Measurements from ENCODE around the gene NTPCR. TPM values are rescaled to one million over a fixed set of nuclear protein-coding genes. Genes with fewer than 3 reads are reported as not detected.

Gene NTPCR
- total and polyA plus RNA-seq, 2 donors, result 50.8 to 53.7 TPM

DNA sequence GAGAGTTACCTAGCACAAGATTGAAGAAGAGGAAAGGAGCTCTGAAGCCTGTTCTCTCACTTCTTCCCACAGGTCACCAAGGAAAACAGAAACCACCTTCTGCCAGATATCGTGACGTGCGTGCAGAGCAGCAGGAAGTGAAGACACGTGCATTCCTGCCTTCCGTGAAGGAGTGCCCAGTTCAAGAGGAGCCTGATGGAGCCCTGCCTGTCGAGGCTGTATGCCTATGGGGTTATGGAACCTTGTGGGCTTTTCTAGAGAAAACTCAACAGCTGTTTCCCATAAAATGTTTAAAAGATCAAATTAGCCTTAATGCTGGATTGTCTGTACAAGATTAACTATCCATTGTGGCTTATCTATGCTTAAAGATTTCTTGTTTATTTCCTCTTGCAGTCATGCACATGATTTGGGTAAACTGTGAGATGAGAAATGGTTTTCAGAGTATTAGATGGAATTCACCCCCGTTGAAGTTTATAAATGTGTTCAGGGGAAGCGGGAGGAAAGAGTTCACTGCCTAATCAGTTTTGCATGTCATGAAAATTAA is 27.8 kb downstream of the NTPCR start:
- 35% methylated on average over 8 of the region's 8 CpGs for WGBS
- no peaks in the 10 kb centered on the region for H3K9me3 ChIP-seq (ENCODE audit: control insufficient read depth in 2 of 2, insufficient read depth in 1 of 2, low read length in 1 of 2)
- H3K27ac ChIP-seq (ENCODE audit: low read depth in 1 of 2, low read length in 1 of 2), result peak overlapping the region in 1 of 2 donors; percentile 20
- H3K4me1 ChIP-seq (ENCODE audit: control insufficient read depth in 2 of 2, insufficient read depth in 2 of 2, low read length in 2 of 2), result peaks cover 3 to 6% of the 10 kb centered on the region in 2 donors
- H3K4me3 ChIP-seq (ENCODE audit: low read length in 2 of 2), result no peak overlapping the region
- peaks cover 10 to 50% of the 10 kb centered on the region in 2 donors for H3K36me3 ChIP-seq (ENCODE audit: control insufficient read depth in 2 of 2, insufficient read depth in 2 of 2, low read length in 1 of 2)
- H3K27me3 ChIP-seq (ENCODE audit: control insufficient read depth in 2 of 2, insufficient read depth in 1 of 2, low read length in 1 of 2), result no peaks in the 10 kb centered on the region
- DNase-seq (ENCODE audit: low read depth in 6 of 9, low spot score in 9 of 9), result peak in 1 of 9 donors; percentile 49

DNA sequence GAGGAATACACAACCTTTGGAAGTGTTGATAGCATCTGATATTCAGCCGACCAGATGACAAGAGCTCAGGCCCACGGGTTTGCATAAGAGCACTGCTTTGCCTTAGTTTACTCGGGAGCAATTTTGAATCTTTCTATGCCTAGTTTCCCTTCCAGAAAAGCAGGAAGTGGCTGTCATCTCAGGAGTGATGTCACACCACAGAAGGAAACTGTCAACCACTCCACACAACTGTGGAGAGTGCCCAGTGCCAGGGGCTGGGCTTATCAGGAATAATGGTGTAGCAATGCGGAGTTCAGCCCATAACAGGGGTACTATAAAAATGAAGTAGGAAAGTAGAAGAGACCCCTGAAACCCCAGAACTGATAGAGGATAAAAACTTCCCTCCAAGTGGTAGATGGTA is 28.4 kb downstream of the NTPCR start:
- H3K9me3 ChIP-seq (ENCODE audit: control insufficient read depth in 2 of 2, insufficient read depth in 1 of 2, low read length in 1 of 2), result no peaks in the 10 kb centered on the region
- 78% methylated on average over 4 of the region's 4 CpGs for WGBS
- no peaks in the 10 kb centered on the region for H3K27me3 ChIP-seq (ENCODE audit: control insufficient read depth in 2 of 2, insufficient read depth in 1 of 2, low read length in 1 of 2)
- no peak for DNase-seq (ENCODE audit: low read depth in 6 of 9, low spot score in 9 of 9)
- H3K27ac ChIP-seq (ENCODE audit: low read depth in 1 of 2, low read length in 1 of 2), result no peak overlapping the region
- H3K36me3 ChIP-seq (ENCODE audit: control insufficient read depth in 2 of 2, insufficient read depth in 2 of 2, low read length in 1 of 2), result peaks cover 10 to 47% of the 10 kb centered on the region in 2 donors
- no peak overlapping the region for H3K4me3 ChIP-seq (ENCODE audit: low read length in 2 of 2)
- peaks cover 3 to 6% of the 10 kb centered on the region in 2 donors for H3K4me1 ChIP-seq (ENCODE audit: control insufficient read depth in 2 of 2, insufficient read depth in 2 of 2, low read length in 2 of 2)

DNA sequence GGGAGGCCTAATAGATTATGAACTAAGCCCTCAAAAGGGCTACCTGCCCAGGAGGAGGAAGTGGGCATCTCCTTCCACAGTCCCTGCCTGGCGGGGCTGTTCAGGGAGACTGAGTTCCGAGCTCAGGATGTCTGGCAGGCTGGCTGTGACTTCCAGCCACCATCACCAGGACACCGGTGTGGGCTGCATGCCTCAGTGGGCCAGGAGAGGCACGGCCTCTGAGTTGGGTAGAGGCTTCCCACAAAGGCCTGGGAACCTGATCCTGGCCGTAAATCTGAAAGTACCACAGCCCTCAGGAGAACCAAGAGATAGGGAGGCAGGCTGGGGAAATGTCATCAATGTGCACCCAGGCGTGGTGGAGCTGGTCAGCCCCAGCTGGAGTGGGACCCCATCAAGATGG is 29.1 kb downstream of the NTPCR start:
- peaks cover 3 to 6% of the 10 kb centered on the region in 2 donors for H3K4me1 ChIP-seq (ENCODE audit: control insufficient read depth in 2 of 2, insufficient read depth in 2 of 2, low read length in 2 of 2)
- H3K27me3 ChIP-seq (ENCODE audit: control insufficient read depth in 2 of 2, insufficient read depth in 1 of 2, low read length in 1 of 2), result no peaks in the 10 kb centered on the region
- H3K9me3 ChIP-seq (ENCODE audit: control insufficient read depth in 2 of 2, insufficient read depth in 1 of 2, low read length in 1 of 2), result no peaks in the 10 kb centered on the region
- H3K36me3 ChIP-seq (ENCODE audit: control insufficient read depth in 2 of 2, insufficient read depth in 2 of 2, low read length in 1 of 2), result peaks cover 10 to 41% of the 10 kb centered on the region in 2 donors
- no peak overlapping the region for H3K27ac ChIP-seq (ENCODE audit: low read depth in 1 of 2, low read length in 1 of 2)
- whole genome bisulfite sequencing, result 98% methylated on average over 6 of the region's 6 CpGs
- no peak for DNase-seq (ENCODE audit: low read depth in 6 of 9, low spot score in 9 of 9)
- no peak overlapping the region for H3K4me3 ChIP-seq (ENCODE audit: low read length in 2 of 2)

DNA sequence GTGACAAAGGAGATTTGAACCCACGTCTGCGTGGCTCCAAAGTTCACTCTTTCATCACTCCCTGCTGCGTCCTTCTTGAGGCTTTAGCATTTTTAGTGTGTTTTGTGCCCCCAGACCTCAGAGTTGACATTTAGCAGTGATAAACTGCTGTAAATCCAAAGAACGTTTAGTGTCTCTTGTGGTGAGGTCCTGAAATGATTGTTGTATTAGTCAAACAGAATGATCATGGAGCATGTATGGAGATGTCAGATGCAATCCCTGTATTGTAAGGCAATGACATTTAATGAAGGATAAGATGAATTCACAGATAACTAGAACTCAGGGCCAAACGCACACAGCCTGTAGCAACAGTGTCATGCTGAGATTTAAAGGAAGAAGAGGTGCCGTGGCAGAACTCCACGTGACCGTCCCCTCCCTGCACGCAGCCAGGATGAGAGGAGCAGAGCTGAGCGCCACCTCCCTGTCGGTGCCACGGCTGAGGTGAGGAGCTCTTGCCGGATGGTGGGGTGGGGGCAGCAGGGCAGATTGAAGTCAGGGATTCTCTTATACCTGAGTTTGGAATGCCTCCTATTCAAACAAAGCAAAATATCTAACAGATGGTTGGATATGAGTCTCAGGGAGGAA is 30.1 kb downstream of the NTPCR start:
- WGBS, result 93% methylated on average over 13 of the region's 13 CpGs
- Histone ChIP-seq H3K4me1 (ENCODE audit: control insufficient read depth in 2 of 2, insufficient read depth in 2 of 2, low read length in 2 of 2) (peaks cover 3 to 6% of the 10 kb centered on the region in 2 donors), H3K36me3 (ENCODE audit: control insufficient read depth in 2 of 2, insufficient read depth in 2 of 2, low read length in 1 of 2) (peaks cover 10 to 34% of the 10 kb centered on the region in 2 donors), H3K9me3 (ENCODE audit: control insufficient read depth in 2 of 2, insufficient read depth in 1 of 2, low read length in 1 of 2) (no peaks in the 10 kb centered on the region), H3K27ac (ENCODE audit: low read depth in 1 of 2, low read length in 1 of 2) (no peak overlapping the region), H3K27me3 (ENCODE audit: control insufficient read depth in 2 of 2, insufficient read depth in 1 of 2, low read length in 1 of 2) (no peaks in the 10 kb centered on the region), H3K4me3 (ENCODE audit: low read length in 2 of 2) (no peak overlapping the region)
- no peak for DNase-seq (ENCODE audit: low read depth in 6 of 9, low spot score in 9 of 9)

DNA sequence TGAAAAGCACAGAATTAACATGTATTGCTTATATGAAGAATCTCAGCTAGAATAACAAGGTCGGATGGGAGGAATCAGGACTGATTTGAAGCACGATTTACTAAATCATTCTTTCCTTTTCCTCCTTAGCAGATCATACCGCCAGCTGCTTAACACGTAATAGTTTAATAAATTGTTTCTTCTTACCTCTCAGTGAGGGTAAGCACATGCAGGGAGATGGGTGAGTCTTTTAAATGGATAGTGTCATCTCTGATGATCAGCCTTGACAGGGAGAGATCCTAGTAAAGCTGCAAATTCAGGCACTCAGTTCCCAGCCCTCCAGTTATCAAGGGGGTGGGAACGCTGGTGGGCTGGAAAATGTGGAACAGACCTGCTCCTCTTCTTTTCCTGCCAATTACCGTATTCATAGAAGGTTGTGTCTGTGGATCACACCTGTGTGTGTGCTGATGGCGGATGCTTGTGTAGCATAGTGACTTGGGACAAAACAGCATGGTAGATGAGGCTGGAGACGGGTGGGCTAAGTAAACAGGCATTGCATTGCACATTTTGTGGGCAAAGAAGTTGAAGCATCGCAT is 30.7 kb downstream of the NTPCR start:
- 97% methylated on average over 9 of the region's 9 CpGs for WGBS
- Histone ChIP-seq H3K36me3 (ENCODE audit: control insufficient read depth in 2 of 2, insufficient read depth in 2 of 2, low read length in 1 of 2) (peaks cover 16 to 31% of the 10 kb centered on the region in 2 donors), H3K27ac (ENCODE audit: low read depth in 1 of 2, low read length in 1 of 2) (no peak overlapping the region)

DNA sequence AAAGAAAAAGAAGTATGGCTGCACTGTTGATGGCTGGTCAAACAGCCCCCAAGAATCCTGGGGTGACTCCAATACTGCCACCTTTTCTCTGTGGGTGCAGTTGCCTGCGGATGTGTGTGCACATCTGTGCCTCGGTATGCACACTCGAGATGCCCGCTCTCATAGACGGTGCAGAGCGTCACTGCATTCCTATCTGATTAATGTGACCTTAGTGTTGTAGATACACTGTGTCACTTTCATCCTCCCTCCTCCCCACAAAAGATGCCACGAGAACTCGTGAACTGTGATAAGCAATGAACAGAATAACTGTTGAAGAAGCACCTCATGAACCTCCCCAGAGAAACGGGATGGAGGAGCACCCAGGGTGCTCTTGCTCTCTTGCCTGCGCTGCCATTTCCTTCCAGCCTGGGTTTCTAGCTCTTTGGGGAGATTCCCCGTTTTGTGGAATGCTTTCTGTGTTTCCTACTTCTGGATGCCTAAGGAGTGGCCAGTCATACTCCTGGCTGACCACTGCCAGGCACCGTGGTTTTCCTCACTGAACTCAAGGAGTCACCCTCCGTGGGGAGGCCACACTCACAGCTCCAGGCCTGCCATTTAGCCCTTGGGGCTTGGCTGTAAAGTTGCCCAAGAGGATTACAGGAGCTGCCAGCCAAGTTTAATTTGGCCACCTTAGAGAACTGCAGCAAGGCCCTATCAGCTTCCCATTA is 32.0 kb downstream of the NTPCR start:
- Histone ChIP-seq H3K4me3 (ENCODE audit: low read length in 2 of 2) (no peak overlapping the region), H3K27me3 (ENCODE audit: control insufficient read depth in 2 of 2, insufficient read depth in 1 of 2, low read length in 1 of 2) (no peaks in the 10 kb centered on the region), H3K9me3 (ENCODE audit: control insufficient read depth in 2 of 2, insufficient read depth in 1 of 2, low read length in 1 of 2) (no peaks in the 10 kb centered on the region), H3K4me1 (ENCODE audit: control insufficient read depth in 2 of 2, insufficient read depth in 2 of 2, low read length in 2 of 2) (peaks cover 3 to 6% of the 10 kb centered on the region in 2 donors), H3K27ac (ENCODE audit: low read depth in 1 of 2, low read length in 1 of 2) (no peak overlapping the region), H3K36me3 (ENCODE audit: control insufficient read depth in 2 of 2, insufficient read depth in 2 of 2, low read length in 1 of 2) (peaks cover 5 to 19% of the 10 kb centered on the region in 2 donors)
- 96% methylated on average over 13 of the region's 13 CpGs for WGBS
- DNase-seq (ENCODE audit: low read depth in 6 of 9, low spot score in 9 of 9), result no peak

More for the DNA sequence above, 30.7 kb downstream of the NTPCR start:
- DNase-seq (ENCODE audit: low read depth in 6 of 9, low spot score in 9 of 9), result no peak
- Histone ChIP-seq H3K4me3 (ENCODE audit: low read length in 2 of 2) (no peak overlapping the region), H3K4me1 (ENCODE audit: control insufficient read depth in 2 of 2, insufficient read depth in 2 of 2, low read length in 2 of 2) (peaks cover 3 to 6% of the 10 kb centered on the region in 2 donors), H3K27me3 (ENCODE audit: control insufficient read depth in 2 of 2, insufficient read depth in 1 of 2, low read length in 1 of 2) (no peaks in the 10 kb centered on the region), H3K9me3 (ENCODE audit: control insufficient read depth in 2 of 2, insufficient read depth in 1 of 2, low read length in 1 of 2) (no peaks in the 10 kb centered on the region)

DNA sequence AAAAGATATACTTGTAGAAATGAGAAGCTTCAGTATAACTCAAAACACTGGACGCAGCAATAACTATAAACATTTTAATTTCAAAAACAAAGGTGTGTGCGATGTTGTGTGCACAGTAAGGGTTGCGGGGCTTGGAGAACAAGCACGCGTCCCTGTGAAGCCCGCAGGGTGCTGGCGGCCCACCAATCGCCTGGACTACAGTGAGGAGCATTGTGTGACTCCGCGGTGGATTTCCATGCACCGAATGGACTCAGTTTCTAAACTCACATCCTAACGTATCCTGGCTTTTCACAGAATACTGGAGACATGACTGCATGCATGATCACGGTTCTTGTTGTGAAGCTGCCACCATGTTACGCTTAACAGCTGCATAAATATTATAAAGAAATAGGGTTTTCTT is 33.0 kb downstream of the NTPCR start:
- peaks cover 5 to 13% of the 10 kb centered on the region in 2 donors for H3K36me3 ChIP-seq (ENCODE audit: control insufficient read depth in 2 of 2, insufficient read depth in 2 of 2, low read length in 1 of 2)
- H3K27ac ChIP-seq (ENCODE audit: low read depth in 1 of 2, low read length in 1 of 2), result no peak overlapping the region
- no peaks in the 10 kb centered on the region for H3K27me3 ChIP-seq (ENCODE audit: control insufficient read depth in 2 of 2, insufficient read depth in 1 of 2, low read length in 1 of 2)
- DNase-seq (ENCODE audit: low read depth in 6 of 9, low spot score in 9 of 9), result no peak
- WGBS, result 98% methylated on average over 14 of the region's 14 CpGs
- H3K9me3 ChIP-seq (ENCODE audit: control insufficient read depth in 2 of 2, insufficient read depth in 1 of 2, low read length in 1 of 2), result no peaks in the 10 kb centered on the region
- peaks cover 0 to 7% of the 10 kb centered on the region in 2 donors for H3K4me1 ChIP-seq (ENCODE audit: control insufficient read depth in 2 of 2, insufficient read depth in 2 of 2, low read length in 2 of 2)
- H3K4me3 ChIP-seq (ENCODE audit: low read length in 2 of 2), result no peak overlapping the region

DNA sequence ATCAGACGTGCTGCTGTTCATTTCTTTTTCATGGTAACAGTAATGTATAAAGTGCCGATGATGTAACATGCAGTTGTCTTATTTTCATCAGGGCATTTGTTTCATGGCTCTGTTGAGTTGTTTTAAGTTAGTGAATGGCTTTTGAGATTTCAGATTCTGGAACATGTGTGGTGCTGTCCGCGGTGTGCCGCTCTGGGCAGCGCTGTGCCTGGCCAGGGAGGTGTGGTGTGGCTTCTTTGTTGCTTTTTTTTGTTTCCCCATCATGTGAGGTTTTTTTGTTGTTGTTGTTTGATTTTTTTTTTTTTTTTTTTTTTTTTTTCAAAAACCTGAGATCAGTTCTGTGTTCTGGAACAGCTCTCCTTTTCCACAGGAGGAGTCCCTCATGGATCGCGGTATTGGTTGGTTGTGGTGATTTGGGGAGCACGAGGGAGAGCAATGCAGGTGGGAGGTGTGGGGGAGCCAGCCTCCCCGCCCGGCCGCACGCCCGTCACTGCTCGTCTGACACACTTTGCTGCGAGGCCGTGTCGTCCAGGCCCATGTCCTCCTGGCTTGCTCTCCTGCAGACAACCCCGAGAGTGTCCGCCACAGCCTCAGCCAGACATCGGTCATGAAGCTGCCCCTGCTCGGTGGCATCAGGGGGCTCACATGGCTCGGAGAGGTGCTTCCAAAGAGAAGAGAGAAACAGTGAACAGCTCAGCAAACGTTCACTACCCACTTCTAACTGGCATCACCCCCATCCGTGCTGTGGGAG is 33.6 kb downstream of the NTPCR start:
- 94% methylated on average over 25 of the region's 25 CpGs for WGBS
- no peak overlapping the region for H3K27ac ChIP-seq (ENCODE audit: low read depth in 1 of 2, low read length in 1 of 2)
- peaks cover 5 to 13% of the 10 kb centered on the region in 2 donors for H3K36me3 ChIP-seq (ENCODE audit: control insufficient read depth in 2 of 2, insufficient read depth in 2 of 2, low read length in 1 of 2)
- no peak for DNase-seq (ENCODE audit: low read depth in 6 of 9, low spot score in 9 of 9)
- H3K9me3 ChIP-seq (ENCODE audit: control insufficient read depth in 2 of 2, insufficient read depth in 1 of 2, low read length in 1 of 2), result no peaks in the 10 kb centered on the region
- H3K4me3 ChIP-seq (ENCODE audit: low read length in 2 of 2), result no peak overlapping the region
- H3K27me3 ChIP-seq (ENCODE audit: control insufficient read depth in 2 of 2, insufficient read depth in 1 of 2, low read length in 1 of 2), result no peaks in the 10 kb centered on the region
- peaks cover 5 to 13% of the 10 kb centered on the region in 2 donors for H3K4me1 ChIP-seq (ENCODE audit: control insufficient read depth in 2 of 2, insufficient read depth in 2 of 2, low read length in 2 of 2)
